H1 (cell line): ENCODE results near the gene SLC8B1. TPM values are rescaled to one million over a fixed set of nuclear protein-coding genes. Genes with fewer than 3 reads are reported as not detected.

Experiments
- CTCF ChIA-PET: fragments of 300-600 bp; sonication (Branson Sonifier 250); formaldehyde crosslinking; loops from one replicate; lab custom pipeline; 2021; ENCODE audit not compliant: partially characterized antibody; lab: Charles Lee
- POLR2A ChIA-PET: fragments of 300-600 bp; sonication (Branson Sonifier 250); formaldehyde crosslinking; loops from one replicate; lab custom pipeline; 2021; ENCODE audit warnings: inconsistent platforms; ENCODE audit not compliant: partially characterized antibody; lab: Charles Lee
- DNase-seq, 2 experiments: peaks; one replicate each; pipeline versions ENCODE4 v3.0.0 to v3.0.0-alpha.2; 2010 to 2022; ENCODE audit warnings: low spot score in 2 of 2, low read depth in 1 of 2, mixed read lengths in 1 of 2
- FAIRE-seq: peaks from 2 replicates; lab custom pipeline; 2011; peaks lifted over from hg19 to GRCh38; lab: Jason Lieb, UNC
- H2AFZ ChIP-seq: 2 replicates; pipeline ENCODE4 v1.8.1; 2012; ENCODE audit warnings: low read length, inconsistent platforms
- H2AK5ac ChIP-seq: 2 replicates; pipeline ENCODE4 v1.6.1; 2013; ENCODE audit warnings: low read depth, low read length
- H2BK120ac ChIP-seq: replicated peaks from 2 replicates; pipeline ENCODE3; 2013; ENCODE audit warnings: low read depth, low read length, inconsistent platforms
- H2BK12ac ChIP-seq: 2 replicates; pipeline ENCODE4 v1.6.1; 2013; ENCODE audit warnings: low read depth, low read length
- H2BK15ac ChIP-seq: 2 replicates; pipeline ENCODE4 v1.6.1; 2013; ENCODE audit warnings: low read length
- H2BK20ac ChIP-seq: 2 replicates; pipeline ENCODE4 v1.6.1; 2013; ENCODE audit warnings: low read length
- H2BK5ac ChIP-seq: 2 replicates; pipeline ENCODE4 v1.6.1; 2013; ENCODE audit warnings: low read depth, low read length
- H3K14ac ChIP-seq: 2 replicates; pipeline ENCODE4 v1.6.1; 2013; ENCODE audit warnings: inconsistent platforms; ENCODE audit not compliant: insufficient read length
- H3K18ac ChIP-seq: 2 replicates; pipeline ENCODE4 v1.6.1; 2013; ENCODE audit warnings: low read length; ENCODE audit errors: extremely low read depth
- H3K23ac ChIP-seq: 2 replicates; pipeline ENCODE4 v1.6.1; 2013; ENCODE audit warnings: inconsistent platforms; ENCODE audit not compliant: insufficient read length
- H3K23me2 ChIP-seq: 2 replicates; pipeline ENCODE4 v1.6.1; 2013; ENCODE audit warnings: low read depth, low read length
- H3K27ac ChIP-seq: 2 replicates; pipeline ENCODE4 v1.6.1; 2011; ENCODE audit warnings: low read depth, low read length, inconsistent platforms
- H3K27me3 ChIP-seq, 4 experiments: replicated peaks in 1 of 4; 1 replicate in 1 of 4; 2 replicates in 3 of 4; pipeline versions ENCODE4 v1.6.1 to v1.8.1; 2011 to 2013; ENCODE audit warnings: low read length in 3 of 4, mild to moderate bottlenecking in 3 of 4, inconsistent platforms in 2 of 4, mixed read lengths in 2 of 4, moderate library complexity in 1 of 4; ENCODE audit not compliant: control insufficient read depth in 3 of 4, insufficient read depth in 3 of 4; ENCODE audit errors: extremely low read depth in 1 of 4
- H3K36me3 ChIP-seq, 4 experiments: 2 replicates each; pipeline versions ENCODE4 v1.6.1 to v1.8.1; 2011 to 2013; ENCODE audit warnings: mild to moderate bottlenecking in 4 of 4, low read length in 3 of 4, moderate library complexity in 2 of 4, control low read depth in 1 of 4, inconsistent platforms in 1 of 4; ENCODE audit not compliant: insufficient read depth in 4 of 4, control insufficient read depth in 2 of 4
- H3K4ac ChIP-seq: replicated peaks from 2 replicates; pipeline ENCODE3; 2013; ENCODE audit warnings: low read length, low read depth, mixed read lengths, inconsistent platforms; ENCODE audit not compliant: insufficient read length
- H3K4me1 ChIP-seq, 4 experiments: replicated peaks in 1 of 4; 1 replicate in 1 of 4; 2 replicates in 3 of 4; pipeline versions ENCODE4 v1.6.1 to v1.8.1; 2011 to 2013; ENCODE audit warnings: low read length in 3 of 4, inconsistent platforms in 2 of 4, mixed read lengths in 1 of 4; ENCODE audit not compliant: insufficient read depth in 4 of 4, control insufficient read depth in 3 of 4
- H3K4me2 ChIP-seq, 2 experiments: 2 replicates each; pipeline versions ENCODE4 v1.6.1 to v1.8.1; 2011 to 2013; ENCODE audit warnings: low read depth in 2 of 2, low read length in 2 of 2, control low read depth in 1 of 2, inconsistent platforms in 1 of 2, mild to moderate bottlenecking in 1 of 2; ENCODE audit not compliant: insufficient read depth in 1 of 2
- H3K4me3 ChIP-seq, 4 experiments: fragments of 200-600, 300-600 bp in 1 of 4; sonication (generic), shearing (Covaris generic), sonication (Bioruptor Twin) in 1 of 4; 2 replicates each; pipeline versions ENCODE4 v1.5.1 to v1.8.1; 2011 to 2016; ENCODE audit warnings: low read length in 4 of 4, low read depth in 3 of 4, control low read depth in 2 of 4, inconsistent platforms in 2 of 4, mild to moderate bottlenecking in 2 of 4, mixed read lengths in 1 of 4, moderate library complexity in 1 of 4; ENCODE audit not compliant: insufficient read depth in 2 of 4; ENCODE audit errors: extremely low read depth in 1 of 4
- H3K56ac ChIP-seq: replicated peaks from 2 replicates; pipeline ENCODE3; 2013; ENCODE audit warnings: low read depth, mild to moderate bottlenecking, mixed read lengths, low read length, inconsistent platforms; ENCODE audit not compliant: insufficient read length
- H3K79me1 ChIP-seq: 2 replicates; pipeline ENCODE4 v1.6.1; 2013; ENCODE audit warnings: low read depth, low read length, control low read depth
- H3K79me2 ChIP-seq, 2 experiments: 2 replicates each; pipeline versions ENCODE4 v1.6.1 to v1.8.1; 2012 to 2013; ENCODE audit warnings: low read length in 2 of 2, mild to moderate bottlenecking in 2 of 2, inconsistent platforms in 1 of 2; ENCODE audit not compliant: insufficient read depth in 2 of 2, control insufficient read depth in 1 of 2
- H3K9ac ChIP-seq, 4 experiments: replicated peaks in 1 of 4; 1 replicate in 1 of 4; 2 replicates in 3 of 4; pipeline versions ENCODE4 v1.6.1 to v1.8.1; 2011 to 2013; ENCODE audit warnings: low read depth in 3 of 4, low read length in 3 of 4, control low read depth in 2 of 4, mild to moderate bottlenecking in 2 of 4, moderate library complexity in 2 of 4, inconsistent platforms in 1 of 4; ENCODE audit errors: extremely low read depth in 1 of 4
- H3K9me3 ChIP-seq, 2 experiments: 2 replicates each; pipeline versions ENCODE4 v1.6.1 to v1.8.1; 2012 to 2013; ENCODE audit warnings: mild to moderate bottlenecking in 2 of 2, moderate library complexity in 2 of 2, control low read depth in 1 of 2, inconsistent platforms in 1 of 2, low read depth in 1 of 2, low read length in 1 of 2, mixed read lengths in 1 of 2; ENCODE audit not compliant: insufficient read depth in 2 of 2
- H4K20me1 ChIP-seq, 2 experiments: replicated peaks in 1 of 2; 2 replicates each; pipeline versions ENCODE3 to v1.8.1; 2011 to 2013; ENCODE audit warnings: inconsistent platforms in 2 of 2, low read length in 2 of 2, mild to moderate bottlenecking in 1 of 2; ENCODE audit not compliant: insufficient read depth in 2 of 2, control insufficient read depth in 1 of 2
- H4K5ac ChIP-seq: 2 replicates; pipeline ENCODE4 v1.6.1; 2013; ENCODE audit warnings: low read length, low read depth, mixed read lengths, inconsistent platforms; ENCODE audit not compliant: insufficient read length
- H4K8ac ChIP-seq: 2 replicates; pipeline ENCODE4 v1.8.0; 2013; ENCODE audit warnings: mild to moderate bottlenecking, moderate library complexity, low read length, inconsistent platforms; ENCODE audit not compliant: insufficient read depth; ENCODE audit errors: extremely low read depth
- H4K91ac ChIP-seq: replicated peaks from 2 replicates; pipeline ENCODE3; 2013; ENCODE audit warnings: low read length, mixed read lengths, inconsistent platforms; ENCODE audit not compliant: insufficient read length
- E2F6 ChIP-seq: IDR thresholded peaks from 2 replicates; pipeline ENCODE4 v1.6.1; 2012; ENCODE audit warnings: inconsistent platforms
- FOSL1 ChIP-seq: IDR thresholded peaks from 2 replicates; pipeline ENCODE4 v1.6.1; 2011; ENCODE audit warnings: mild to moderate bottlenecking, low read depth, low read length, moderate library complexity; ENCODE audit not compliant: insufficient read depth
- KDM1A ChIP-seq: fragments of 200-600, 300-600 bp; sonication (generic); IDR thresholded peaks from 2 replicates; pipeline ENCODE4 v1.7.1; 2016; ENCODE audit warnings: mild to moderate bottlenecking, low read length, borderline replicate concordance
- NANOG ChIP-seq: IDR thresholded peaks from 2 replicates; pipeline ENCODE4 v1.6.1; 2011; ENCODE audit warnings: low read length, low read depth, mild to moderate bottlenecking, inconsistent platforms; ENCODE audit not compliant: insufficient read depth, poor library complexity, severe bottlenecking
- PHF8 ChIP-seq: fragments of 200-600 bp; sonication (generic); conservative IDR thresholded peaks from 2 replicates; pipeline ENCODE4 v1.7.1; 2012; ENCODE audit warnings: low read depth, mild to moderate bottlenecking, inconsistent platforms, low read length, moderate library complexity
- POU5F1 ChIP-seq: IDR thresholded peaks from 2 replicates; pipeline ENCODE4 v1.6.1; 2011; ENCODE audit warnings: low read depth, mild to moderate bottlenecking, low read length, moderate library complexity
- RFX5 ChIP-seq: IDR thresholded peaks from 2 replicates; pipeline ENCODE4 v1.6.1; 2011; ENCODE audit warnings: low read depth, low read length, improper control_type of control experiment, borderline replicate concordance
- SP1 ChIP-seq: IDR thresholded peaks from 2 replicates; pipeline ENCODE4 v1.6.1; 2011; ENCODE audit warnings: low read depth, low read length
- WGBS, 2 experiments: shearing (Covaris generic) in 1 of 2; methylation state at CpG; one replicate each; pipeline versions ENCODE4 v1.1.6 to v1.1.7; 2013 to 2015; ENCODE audit warnings: low lambda C conversion rate in 2 of 2, mixed read lengths in 2 of 2, inconsistent platforms in 1 of 2, low coverage in 1 of 2, missing lambda C conversion rate in 1 of 2; ENCODE audit not compliant: insufficient replicate concordance in 2 of 2, insufficient coverage in 1 of 2, insufficient read length in 1 of 2; ENCODE audit errors: extremely low coverage in 1 of 2, missing lambda C conversion rate in 1 of 2; 5-methylcytosine and 5-hydroxymethylcytosine counted together
- polyA plus RNA-seq, 7 experiments: library from polyadenylated mRNA; depleted of rRNA in 3 of 7; stranded (reverse) in 5 of 7; unstranded in 2 of 7; fragments of >200 nt in 5 of 7; fragments of 200-250 nt in 2 of 7; gene quantifications; 1 replicate in 5 of 7; 2 replicates in 1 of 7; 4 replicates in 1 of 7; pipeline versions ENCODE4 v1.2.1 to v1.2.3, GENCODE V29; 2011 to 2013; ENCODE audit warnings: missing spikeins in 2 of 7, mixed read lengths in 2 of 7
- total RNA-seq: library from RNA; stranded (reverse); fragmentation: NEBNext Ultra II Directional; extraction: Animal tissue kit (Norgen Biotek cat#: 25700); gene quantifications from 2 replicates; pipeline ENCODE4 v1.2.1, GENCODE V29; 2021

The SLC8B1 gene
- total and polyA plus RNA-seq, 2 of the 8 experiments (the other 6 are each of a cell fraction or from before 2014, with no cell fraction given), result 11.2 to 19.1 TPM

- Histone ChIP-seq H3K14ac (no peak overlapping the region), H2AFZ (no peak overlapping the region), H3K4me2 (no peak overlapping the region), H3K9me3 (no peaks in the 10 kb centered on the region), H2BK12ac (no peak overlapping the region), H3K9ac (no peak overlapping the region), H2AK5ac (no peak overlapping the region), H4K91ac (no peak overlapping the region), H3K56ac (no peak overlapping the region), H3K23ac (no peak overlapping the region), H3K4me3 (no peak overlapping the region), H2BK15ac (no peak overlapping the region), H3K27ac (no peak overlapping the region), H4K5ac (no peak overlapping the region), H4K8ac (no peak overlapping the region), H3K23me2 (peaks cover 4% of the 10 kb centered on the region; the same call in 1 of the 2 replicates), H3K4ac (no peak overlapping the region), H3K27me3 (no peaks in the 10 kb centered on the region; a peak in 1 of 7 replicates), H4K20me1 (peaks cover 0 to 3% of the 10 kb centered on the region in 2 experiments), H2BK5ac (no peak overlapping the region), H3K79me1 (no peaks in the 10 kb centered on the region), H3K18ac (no peak overlapping the region), H3K36me3 (peaks cover 0 to 16% (median 6%) of the 10 kb centered on the region in 4 experiments; a peak in 7 of 8 replicates), H3K79me2 (no peaks in the 10 kb centered on the region), H2BK120ac (no peak overlapping the region), H2BK20ac (no peak overlapping the region), H3K4me1 (peaks cover 0 to 3% (median 0%) of the 10 kb centered on the region in 4 experiments; a peak in 2 of 7 replicates)
- ChIA-PET CTCF (interaction anchor here (0.8 to 3.5 kb wide), 7 partner anchors 9 to 113 kb away, joined by 3 to 20 read pairs (median 5); no protein-coding TSS in a partner anchor), POLR2A (interaction anchor here (0.7 to 1.3 kb wide), 3 partner anchors 10 to 18 kb away, joined by 3 read pairs; partner anchors contain the start of gene SLC8B1)
- DNase-seq (no peak), FAIRE-seq (no peak)
- 89% methylated on average over 6 of the region's 6 CpGs; no CpG with 5 or more reads in 1 of the 2 experiments for WGBS, 2 experiments
- TF ChIP-seq FOSL1 (no peak), KDM1A (no peak), POU5F1 (no peak), PHF8 (no peak), NANOG (no peak), RFX5 (no peak), E2F6 (no peak), SP1 (no peak)
Measured at GRCh38 chr12:113317122-113317521, 17.8 kb downstream of the SLC8B1 start.
